Epithelial cell of umbilical artery (primary cell): ENCODE data around the gene ANKRD30A. TPM values are rescaled to one million over a fixed set of nuclear protein-coding genes. Genes with fewer than 3 reads are reported as not detected.

ENCODE experiments used
- total RNA-seq: library from RNA; depleted of rRNA; stranded (reverse); fragments of >200 nt; gene quantifications from 2 replicates; pipeline ENCODE4 v1.2.3, GENCODE V29; 2014

Gene ANKRD30A, protein sequence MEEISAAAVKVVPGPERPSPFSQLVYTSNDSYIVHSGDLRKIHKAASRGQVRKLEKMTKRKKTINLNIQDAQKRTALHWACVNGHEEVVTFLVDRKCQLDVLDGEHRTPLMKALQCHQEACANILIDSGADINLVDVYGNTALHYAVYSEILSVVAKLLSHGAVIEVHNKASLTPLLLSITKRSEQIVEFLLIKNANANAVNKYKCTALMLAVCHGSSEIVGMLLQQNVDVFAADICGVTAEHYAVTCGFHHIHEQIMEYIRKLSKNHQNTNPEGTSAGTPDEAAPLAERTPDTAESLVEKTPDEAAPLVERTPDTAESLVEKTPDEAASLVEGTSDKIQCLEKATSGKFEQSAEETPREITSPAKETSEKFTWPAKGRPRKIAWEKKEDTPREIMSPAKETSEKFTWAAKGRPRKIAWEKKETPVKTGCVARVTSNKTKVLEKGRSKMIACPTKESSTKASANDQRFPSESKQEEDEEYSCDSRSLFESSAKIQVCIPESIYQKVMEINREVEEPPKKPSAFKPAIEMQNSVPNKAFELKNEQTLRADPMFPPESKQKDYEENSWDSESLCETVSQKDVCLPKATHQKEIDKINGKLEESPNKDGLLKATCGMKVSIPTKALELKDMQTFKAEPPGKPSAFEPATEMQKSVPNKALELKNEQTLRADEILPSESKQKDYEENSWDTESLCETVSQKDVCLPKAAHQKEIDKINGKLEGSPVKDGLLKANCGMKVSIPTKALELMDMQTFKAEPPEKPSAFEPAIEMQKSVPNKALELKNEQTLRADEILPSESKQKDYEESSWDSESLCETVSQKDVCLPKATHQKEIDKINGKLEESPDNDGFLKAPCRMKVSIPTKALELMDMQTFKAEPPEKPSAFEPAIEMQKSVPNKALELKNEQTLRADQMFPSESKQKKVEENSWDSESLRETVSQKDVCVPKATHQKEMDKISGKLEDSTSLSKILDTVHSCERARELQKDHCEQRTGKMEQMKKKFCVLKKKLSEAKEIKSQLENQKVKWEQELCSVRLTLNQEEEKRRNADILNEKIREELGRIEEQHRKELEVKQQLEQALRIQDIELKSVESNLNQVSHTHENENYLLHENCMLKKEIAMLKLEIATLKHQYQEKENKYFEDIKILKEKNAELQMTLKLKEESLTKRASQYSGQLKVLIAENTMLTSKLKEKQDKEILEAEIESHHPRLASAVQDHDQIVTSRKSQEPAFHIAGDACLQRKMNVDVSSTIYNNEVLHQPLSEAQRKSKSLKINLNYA (N-terminal part only)
- total RNA-seq = not detected in 2 replicates

DNA sequence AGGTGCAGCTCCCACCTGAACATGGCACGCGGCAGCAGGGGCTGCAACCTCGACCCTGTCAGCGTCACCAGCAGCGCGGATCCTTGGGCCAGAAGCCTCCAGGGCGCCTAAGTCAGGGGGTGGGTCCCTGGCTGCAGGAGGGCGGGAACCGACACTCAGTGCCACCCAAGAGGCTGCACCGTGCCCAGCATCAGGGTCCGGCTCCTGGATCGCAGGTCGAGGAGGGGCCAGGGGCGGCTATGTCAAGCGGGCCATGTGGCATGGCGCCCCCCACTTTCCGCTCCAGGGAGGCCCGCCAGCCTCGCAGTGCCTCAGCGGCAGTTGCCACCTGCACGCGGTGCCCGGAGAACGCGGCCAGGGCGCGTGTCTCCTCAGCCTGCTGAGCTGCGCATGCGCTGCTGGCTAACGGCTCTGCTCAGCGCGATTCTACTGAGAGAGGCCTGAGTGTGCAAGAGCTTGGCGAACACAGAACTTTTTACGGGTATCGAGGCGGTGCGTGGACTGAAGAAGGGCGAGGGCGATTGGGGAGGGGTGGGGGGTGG is at the start of gene ANKRD30A:
Gene ANKRD30A (plus strand): TSS at position 408 of the 542 bp plus-strand sequence. CDS start 190 bp downstream, outside the sequence.

